Measurements from ENCODE around the gene LBR.

Gene LBR

DNA sequence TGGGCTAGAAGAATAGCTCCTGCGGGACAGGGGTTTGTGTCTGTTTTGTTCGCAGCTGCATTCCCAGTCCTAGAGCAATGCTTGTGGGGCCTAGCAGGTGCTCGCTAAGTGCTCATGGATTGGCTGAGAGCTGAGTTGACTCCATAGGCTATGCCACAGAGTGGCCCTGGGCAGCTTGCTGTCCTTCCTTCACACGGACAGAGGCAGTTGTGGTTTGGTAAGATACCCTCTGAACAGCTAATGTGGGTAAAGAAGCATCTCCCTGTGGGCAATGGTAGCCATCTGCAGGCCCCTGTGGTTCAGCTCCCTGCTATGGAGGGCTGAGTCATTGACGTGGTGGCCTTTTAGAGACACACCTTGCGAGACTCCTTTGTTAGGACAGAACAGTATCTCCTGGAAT lies 23.5 kb upstream of the LBR start:
- no peaks in the 10 kb centered on the region for H3K27me3 ChIP-seq (ENCODE audit: insufficient read depth, low read length, poor library complexity, severe bottlenecking)
- no peaks in the 10 kb centered on the region for H3K9me3 ChIP-seq (ENCODE audit: insufficient read depth, low read depth, low read length)
- H4K20me1 ChIP-seq (ENCODE audit: insufficient read depth, low read length, poor library complexity, severe bottlenecking): no peaks in the 10 kb centered on the region
- H3K4me3 ChIP-seq (ENCODE audit: low read length, poor library complexity, severe bottlenecking): no peak overlapping the region
- TF ChIP-seq EZH2phosphoT487 (IDR thresholded peaks at IDR 0.05; ENCODE audit: borderline replicate concordance): no peak
- TF ChIP-seq, protein P1, sequence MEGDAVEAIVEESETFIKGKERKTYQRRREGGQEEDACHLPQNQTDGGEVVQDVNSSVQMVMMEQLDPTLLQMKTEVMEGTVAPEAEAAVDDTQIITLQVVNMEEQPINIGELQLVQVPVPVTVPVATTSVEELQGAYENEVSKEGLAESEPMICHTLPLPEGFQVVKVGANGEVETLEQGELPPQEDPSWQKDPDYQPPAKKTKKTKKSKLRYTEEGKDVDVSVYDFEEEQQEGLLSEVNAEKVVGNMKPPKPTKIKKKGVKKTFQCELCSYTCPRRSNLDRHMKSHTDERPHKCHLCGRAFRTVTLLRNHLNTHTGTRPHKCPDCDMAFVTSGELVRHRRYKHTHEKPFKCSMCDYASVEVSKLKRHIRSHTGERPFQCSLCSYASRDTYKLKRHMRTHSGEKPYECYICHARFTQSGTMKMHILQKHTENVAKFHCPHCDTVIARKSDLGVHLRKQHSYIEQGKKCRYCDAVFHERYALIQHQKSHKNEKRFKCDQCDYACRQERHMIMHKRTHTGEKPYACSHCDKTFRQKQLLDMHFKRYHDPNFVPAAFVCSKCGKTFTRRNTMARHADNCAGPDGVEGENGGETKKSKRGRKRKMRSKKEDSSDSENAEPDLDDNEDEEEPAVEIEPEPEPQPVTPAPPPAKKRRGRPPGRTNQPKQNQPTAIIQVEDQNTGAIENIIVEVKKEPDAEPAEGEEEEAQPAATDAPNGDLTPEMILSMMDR (conservative IDR thresholded peaks at IDR 0.05; ENCODE audit: low read length): no peak
- no peaks in the 10 kb centered on the region for H3K36me3 ChIP-seq (ENCODE audit: insufficient read depth, low read length)
- no peak overlapping the region for H3K9ac ChIP-seq (ENCODE audit: low read depth, low read length, poor library complexity, severe bottlenecking)
- H3K4me2 ChIP-seq (ENCODE audit: low read depth, low read length, poor library complexity, severe bottlenecking): no peak overlapping the region
- no peaks in the 10 kb centered on the region for H3K9me2 ChIP-seq (replicated peaks; ENCODE audit: low read depth, low read length)
- no peaks in the 10 kb centered on the region for H3F3A ChIP-seq (ENCODE audit: low read depth)
- H2AFZ ChIP-seq (ENCODE audit: low read length): 0 out of 2 replicates have a peak overlapping the region, but pooled peaks have one; percentile 21
- H3K79me2 ChIP-seq (ENCODE audit: insufficient read depth, low read length): no peaks in the 10 kb centered on the region
- H3K4me1 ChIP-seq (ENCODE audit: insufficient read depth, low read length, poor library complexity, severe bottlenecking): peaks cover 23% of the 10 kb centered on the region

DNA sequence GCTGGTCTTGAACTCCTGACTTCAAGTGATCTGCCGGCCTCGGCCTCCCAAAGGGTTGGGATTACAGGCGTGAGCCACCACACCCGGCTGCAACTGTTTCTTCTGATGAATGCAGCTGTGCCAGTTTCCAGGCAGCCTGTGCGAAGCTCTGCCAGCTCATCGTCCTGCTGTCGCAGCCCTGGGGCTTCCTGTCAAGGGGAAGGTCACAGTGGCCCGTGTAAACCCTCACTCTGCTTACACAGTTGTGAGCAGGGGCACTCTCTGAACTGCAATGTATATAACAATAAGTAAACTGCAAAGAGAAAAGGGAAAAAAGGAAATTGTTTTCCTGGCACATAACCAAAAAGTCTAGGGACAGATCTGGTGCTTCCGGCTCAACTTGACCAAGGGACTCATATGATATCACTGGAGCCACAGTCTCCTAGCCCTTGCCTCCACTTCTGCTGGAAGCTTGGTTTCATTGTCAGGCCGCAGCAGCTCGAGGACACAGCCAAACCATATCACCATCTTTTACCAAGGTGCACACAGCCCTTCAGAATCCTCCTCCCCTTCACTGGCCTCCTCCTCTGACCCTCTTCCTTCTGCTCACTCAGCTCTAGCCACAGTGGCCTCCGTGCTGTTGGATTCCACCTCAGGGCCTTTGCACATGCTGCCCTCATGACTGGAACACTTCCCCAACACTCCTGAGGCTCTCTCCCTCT lies 22.8 kb upstream of the LBR start:
- Histone ChIP-seq H3K9me3 (ENCODE audit: insufficient read depth, low read depth, low read length) (no peaks in the 10 kb centered on the region), H3K79me2 (ENCODE audit: insufficient read depth, low read length) (no peaks in the 10 kb centered on the region), H3F3A (ENCODE audit: low read depth) (no peaks in the 10 kb centered on the region), H4K20me1 (ENCODE audit: insufficient read depth, low read length, poor library complexity, severe bottlenecking) (no peaks in the 10 kb centered on the region), H3K36me3 (ENCODE audit: insufficient read depth, low read length) (no peaks in the 10 kb centered on the region), H3K9ac (ENCODE audit: low read depth, low read length, poor library complexity, severe bottlenecking) (no peak overlapping the region), H3K27me3 (ENCODE audit: insufficient read depth, low read length, poor library complexity, severe bottlenecking) (no peaks in the 10 kb centered on the region), H3K9me2 (replicated peaks; ENCODE audit: low read depth, low read length) (no peaks in the 10 kb centered on the region), H3K4me1 (ENCODE audit: insufficient read depth, low read length, poor library complexity, severe bottlenecking) (peaks cover 30% of the 10 kb centered on the region), H3K4me3 (ENCODE audit: low read length, poor library complexity, severe bottlenecking) (no peak overlapping the region), H3K4me2 (ENCODE audit: low read depth, low read length, poor library complexity, severe bottlenecking) (no peak overlapping the region), H2AFZ (ENCODE audit: low read length) (0 out of 2 replicates have a peak overlapping the region, but pooled peaks have one; percentile 21)
- TF ChIP-seq, protein P1 (conservative IDR thresholded peaks at IDR 0.05; ENCODE audit: low read length): no peak
- TF ChIP-seq EZH2phosphoT487 (IDR thresholded peaks at IDR 0.05; ENCODE audit: borderline replicate concordance): no peak

- Histone ChIP-seq H3K4me1 (ENCODE audit: insufficient read depth, low read length, poor library complexity, severe bottlenecking) (peaks cover 36% of the 10 kb centered on the region), H3K4me3 (ENCODE audit: low read length, poor library complexity, severe bottlenecking) (no peak overlapping the region), H3K4me2 (ENCODE audit: low read depth, low read length, poor library complexity, severe bottlenecking) (no peak overlapping the region), H3K36me3 (ENCODE audit: insufficient read depth, low read length) (no peaks in the 10 kb centered on the region), H3K79me2 (ENCODE audit: insufficient read depth, low read length) (no peaks in the 10 kb centered on the region), H3K9me3 (ENCODE audit: insufficient read depth, low read depth, low read length) (no peaks in the 10 kb centered on the region), H4K20me1 (ENCODE audit: insufficient read depth, low read length, poor library complexity, severe bottlenecking) (no peaks in the 10 kb centered on the region), H2AFZ (ENCODE audit: low read length) (no peak overlapping the region), H3K27me3 (ENCODE audit: insufficient read depth, low read length, poor library complexity, severe bottlenecking) (no peaks in the 10 kb centered on the region), H3K9ac (ENCODE audit: low read depth, low read length, poor library complexity, severe bottlenecking) (no peak overlapping the region), H3K9me2 (replicated peaks; ENCODE audit: low read depth, low read length) (no peaks in the 10 kb centered on the region), H3F3A (ENCODE audit: low read depth) (no peaks in the 10 kb centered on the region)
- no peak for TF ChIP-seq EZH2phosphoT487 (IDR thresholded peaks at IDR 0.05; ENCODE audit: borderline replicate concordance)
- TF ChIP-seq, protein P1 (conservative IDR thresholded peaks at IDR 0.05; ENCODE audit: low read length): no peak
Measured at GRCh38 chr1:225449774-225450173, 21.9 kb upstream of the LBR start.
